ENCODE data around the gene PSME3IP1.
A peak's percentile ranks its signal among the peaks of the same experiment; 100 is the strongest.
"Not testable (repeated sequence)": the region's sequence is repeated elsewhere in the genome, so short reads cannot be mapped to it uniquely, and the experiment has no call there.

The PSME3IP1 gene, protein sequence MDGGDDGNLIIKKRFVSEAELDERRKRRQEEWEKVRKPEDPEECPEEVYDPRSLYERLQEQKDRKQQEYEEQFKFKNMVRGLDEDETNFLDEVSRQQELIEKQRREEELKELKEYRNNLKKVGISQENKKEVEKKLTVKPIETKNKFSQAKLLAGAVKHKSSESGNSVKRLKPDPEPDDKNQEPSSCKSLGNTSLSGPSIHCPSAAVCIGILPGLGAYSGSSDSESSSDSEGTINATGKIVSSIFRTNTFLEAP

DNA sequence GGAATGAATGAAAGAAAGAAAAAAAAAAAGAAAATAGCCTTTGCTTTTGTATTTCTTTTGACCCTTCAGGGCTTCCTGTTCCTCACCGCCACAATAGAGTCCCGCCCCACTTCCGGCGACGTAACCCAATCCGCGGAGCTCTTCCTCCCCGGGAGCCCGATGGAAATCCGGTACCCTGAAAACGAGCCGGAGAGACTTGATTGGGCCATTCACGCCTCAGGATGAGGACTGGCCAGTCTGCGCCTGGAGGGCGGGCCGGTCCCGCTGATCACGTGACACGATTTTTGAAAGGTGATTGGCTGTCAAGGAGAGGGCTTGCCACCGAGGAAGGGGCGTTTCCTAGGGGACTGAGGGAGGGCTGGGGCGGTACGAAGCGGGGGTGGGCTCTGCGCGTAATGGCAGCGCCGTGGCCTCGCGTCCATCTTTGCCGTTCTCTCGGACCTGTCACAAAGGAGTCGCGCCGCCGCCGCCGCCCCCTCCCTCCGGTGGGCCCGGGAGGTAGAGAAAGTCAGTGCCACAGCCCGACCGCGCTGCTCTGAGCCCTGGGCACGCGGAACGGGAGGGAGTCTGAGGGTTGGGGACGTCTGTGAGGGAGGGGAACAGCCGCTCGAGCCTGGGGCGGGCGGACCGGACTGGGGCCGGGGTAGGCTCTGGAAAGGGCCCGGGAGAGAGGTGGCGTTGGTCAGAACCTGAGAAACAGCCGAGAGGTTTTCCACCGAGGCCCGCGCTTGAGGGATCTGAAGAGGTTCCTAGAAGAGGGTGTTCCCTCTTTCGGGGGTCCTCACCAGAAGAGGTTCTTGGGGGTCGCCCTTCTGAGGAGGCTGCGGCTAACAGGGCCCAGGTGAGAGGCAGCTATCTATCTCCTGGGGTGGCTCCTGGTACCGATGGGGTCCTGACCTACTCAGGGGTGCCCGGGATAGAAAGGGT is at the start of gene PSME3IP1, which contains the start of gene RSPRY1:
Gene PSME3IP1, minus strand, starts transcription at position 95 of the 927 bp plus-strand sequence. CDS start 12,185 bp downstream, outside the sequence.
Gene RSPRY1, plus strand, starts transcription at position 385 of the 927 bp plus-strand sequence. CDS start 18,330 bp downstream, outside the sequence.
- peak; percentile 100 for DNase-seq

DNA sequence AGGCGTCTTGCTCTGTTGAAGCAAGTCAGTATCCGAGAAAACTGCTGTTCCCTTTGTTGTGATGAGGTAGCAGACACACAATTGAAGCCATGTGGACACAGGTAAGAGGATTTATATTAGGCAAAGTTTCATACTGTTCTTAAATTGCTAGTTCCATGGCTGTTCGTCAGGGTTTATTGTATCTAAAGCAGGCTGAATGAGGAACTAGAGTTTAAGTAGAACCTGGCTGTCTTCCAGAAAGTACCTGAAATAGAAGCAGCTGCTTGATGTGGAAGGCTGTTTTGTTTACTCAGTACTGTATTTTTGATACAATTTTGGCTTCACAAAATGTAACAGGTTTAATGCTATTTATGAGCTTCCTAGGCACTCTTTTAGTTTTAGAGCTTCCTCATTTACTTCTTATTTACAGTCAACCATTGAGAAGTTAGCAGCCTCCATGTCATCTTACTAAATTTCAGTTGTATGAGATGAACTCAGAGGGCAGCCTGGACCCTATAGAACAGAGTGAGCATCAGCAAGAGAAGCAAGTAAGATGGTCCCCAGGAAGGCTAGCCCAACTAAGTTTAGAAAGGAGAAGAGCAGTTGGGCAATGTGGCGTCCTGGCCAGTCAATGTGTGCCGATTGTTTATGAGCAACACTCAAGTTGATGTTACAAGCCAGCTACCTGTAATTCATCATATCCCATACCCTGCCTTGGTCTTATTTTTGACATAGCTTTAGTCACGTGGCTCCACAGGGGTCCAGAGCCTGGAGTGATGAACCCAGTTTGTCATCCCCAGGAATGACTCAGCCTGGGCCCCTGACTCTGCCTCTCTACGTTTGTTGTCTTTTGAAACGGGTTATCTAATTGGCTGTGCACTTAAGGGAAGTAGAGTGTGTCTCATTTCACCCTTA is 49.5 kb upstream of the PSME3IP1 start:
- DNase-seq: no peak

DNA sequence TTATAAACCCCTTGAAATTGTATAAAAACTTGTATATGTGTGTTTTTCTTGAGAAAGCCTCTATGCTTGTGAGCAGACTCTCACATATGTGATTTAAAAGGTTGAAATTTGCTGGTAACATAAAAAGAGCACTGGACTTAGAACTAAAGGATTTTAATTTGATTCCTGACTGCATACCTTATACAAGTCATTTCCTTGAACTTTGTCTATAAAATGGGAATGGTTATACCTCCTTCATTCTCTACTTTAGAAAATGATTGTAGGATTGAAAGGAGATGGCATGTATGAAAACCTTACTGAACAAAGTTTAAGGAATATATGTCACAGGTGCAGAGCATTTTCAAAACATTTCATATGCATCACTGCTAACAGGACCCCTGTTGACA is 48.9 kb upstream of the PSME3IP1 start:
- no peak for DNase-seq

DNA sequence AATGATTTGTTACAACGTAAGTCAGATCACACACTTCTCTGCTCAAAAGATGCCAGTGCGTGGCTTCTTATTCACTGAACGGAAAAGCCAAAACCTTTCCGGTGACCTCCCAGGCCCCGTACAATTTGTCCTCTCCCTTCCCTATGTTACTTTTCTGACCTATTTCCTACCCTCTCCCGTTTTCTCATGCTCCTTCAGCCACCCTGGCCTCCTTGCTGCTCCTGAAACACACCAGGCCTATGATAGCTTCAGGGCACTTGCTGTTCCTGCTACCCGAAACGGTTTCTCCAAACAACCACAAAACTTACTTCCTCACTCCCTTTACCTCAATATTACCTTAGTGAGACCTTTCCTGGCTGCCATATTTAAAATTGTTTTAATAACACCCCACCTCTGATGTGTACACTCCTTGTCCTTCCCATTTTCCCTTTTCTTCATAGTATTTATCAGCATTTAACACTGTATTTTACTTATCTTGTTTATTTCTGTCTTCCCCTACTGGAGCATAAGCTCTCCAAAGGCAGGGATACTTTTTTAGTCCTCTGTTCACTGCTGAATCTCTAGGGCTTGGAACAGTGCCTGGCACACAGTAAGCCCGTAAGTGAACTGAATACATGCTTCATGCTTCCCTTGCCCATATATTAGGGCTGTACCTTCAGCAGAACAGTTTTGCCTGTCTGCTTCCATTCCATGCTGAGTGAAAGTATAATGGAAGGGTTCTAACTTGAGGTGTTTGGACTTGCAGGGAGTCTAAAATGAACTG is 48.3 kb upstream of the PSME3IP1 start:
- DNase-seq: no peak

DNA sequence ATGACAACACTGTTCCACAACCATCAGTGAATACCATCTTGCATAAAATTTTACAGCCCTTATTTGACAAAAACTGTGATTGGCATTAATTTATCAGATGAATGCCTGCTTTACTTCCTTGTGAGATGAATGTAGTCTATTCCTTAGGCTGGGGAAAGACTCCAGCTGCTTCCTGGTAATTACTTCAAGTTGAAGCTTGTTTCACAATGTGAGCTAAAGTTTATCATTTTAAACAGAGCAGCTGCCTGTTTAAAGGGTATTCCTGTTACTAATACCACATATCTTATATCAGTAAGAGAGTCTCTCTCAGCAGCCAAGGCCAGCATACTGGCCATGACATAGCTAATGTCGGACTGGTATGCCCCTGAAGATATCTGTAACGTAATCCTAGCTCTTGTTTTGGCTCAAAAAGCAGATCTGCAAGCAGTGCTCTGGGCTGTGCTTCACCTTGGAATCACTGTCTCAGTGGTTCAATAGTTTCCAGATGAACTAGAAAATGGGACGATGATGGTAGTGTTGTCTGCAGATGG is 46.0 kb upstream of the PSME3IP1 start:
- DNase-seq: no peak

DNA sequence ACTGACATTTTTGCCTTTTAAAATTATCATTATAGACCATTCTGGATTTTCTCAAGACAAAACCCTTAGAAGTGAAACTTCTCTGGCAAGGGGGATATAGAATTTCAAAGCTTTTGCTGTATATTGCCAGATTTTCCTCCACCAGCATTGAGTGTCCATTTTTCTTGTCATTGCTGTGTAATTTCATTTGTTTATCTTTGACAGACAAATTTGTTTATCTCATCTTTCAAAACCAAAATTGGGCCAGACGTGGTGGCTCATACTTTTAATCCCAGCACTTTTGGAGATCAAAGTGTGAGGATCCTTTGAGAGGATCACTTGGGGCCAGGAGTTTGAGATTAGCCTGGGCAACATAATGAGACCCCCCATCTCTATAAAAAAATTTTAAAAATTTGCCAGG is 43.2 kb upstream of the PSME3IP1 start:
- no peak for DNase-seq

DNA sequence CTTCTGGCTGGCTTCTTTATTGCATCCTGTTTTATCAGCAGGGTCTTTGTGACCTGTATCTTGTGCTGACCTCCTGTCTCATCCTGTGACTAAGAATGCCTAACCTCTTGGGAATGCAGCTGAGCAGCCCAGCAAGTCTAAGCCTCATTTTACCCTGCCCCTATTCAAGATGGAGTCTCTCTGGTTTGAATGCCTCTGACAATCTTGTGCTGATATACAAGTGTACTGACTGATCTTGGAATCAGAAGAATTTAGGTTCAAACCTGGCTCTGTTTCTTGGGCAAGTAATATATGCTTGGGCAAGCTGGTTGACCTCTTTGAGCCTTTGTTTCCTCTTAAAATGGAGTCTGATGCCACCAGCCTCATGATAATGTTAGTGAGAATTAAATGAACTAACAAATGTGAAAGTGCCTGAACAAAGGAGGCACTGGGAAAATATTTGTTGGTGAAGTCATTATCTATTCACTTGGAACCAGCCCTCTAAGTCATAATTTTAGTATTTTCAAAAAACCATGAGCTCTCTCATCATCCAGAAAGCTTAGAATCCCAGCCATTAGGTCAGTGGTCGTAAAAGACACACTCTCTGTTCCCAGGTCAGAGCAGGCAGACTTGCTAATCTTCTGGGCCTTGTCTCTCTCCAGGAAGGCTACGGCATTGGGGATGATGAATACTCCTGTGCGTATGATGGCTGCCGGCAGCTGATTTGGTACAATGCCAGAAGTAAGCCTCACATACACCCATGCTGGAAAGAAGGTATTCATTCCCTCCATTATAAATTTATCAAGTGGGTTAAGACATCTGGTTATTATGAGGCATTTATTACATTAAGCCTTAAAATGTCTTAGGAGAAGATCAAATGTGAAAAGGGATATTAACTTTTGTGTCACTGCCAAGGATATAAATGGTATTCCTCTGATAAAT is 41.1 kb upstream of the PSME3IP1 start:
- DNase-seq: no peak

DNA sequence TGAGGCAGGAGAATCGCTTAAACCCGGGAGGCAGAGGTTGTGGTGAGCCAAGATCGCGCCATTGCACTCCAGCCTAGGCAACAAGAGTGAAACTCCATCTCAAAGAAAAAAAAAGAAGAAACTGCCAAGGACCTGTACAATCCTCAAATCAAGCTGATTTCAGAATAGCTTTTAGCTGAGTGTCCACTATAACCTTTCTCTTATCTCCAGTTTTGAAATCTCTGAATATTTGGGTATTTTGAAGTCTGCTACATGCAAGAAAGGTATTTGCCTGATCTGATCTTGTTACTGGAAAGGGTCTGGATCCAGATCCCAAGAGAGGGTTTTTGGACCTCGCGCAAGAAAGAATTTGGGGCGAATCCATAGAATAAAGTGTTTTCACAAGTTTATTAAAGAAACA is 40.1 kb upstream of the PSME3IP1 start:
- no peak for DNase-seq

DNA sequence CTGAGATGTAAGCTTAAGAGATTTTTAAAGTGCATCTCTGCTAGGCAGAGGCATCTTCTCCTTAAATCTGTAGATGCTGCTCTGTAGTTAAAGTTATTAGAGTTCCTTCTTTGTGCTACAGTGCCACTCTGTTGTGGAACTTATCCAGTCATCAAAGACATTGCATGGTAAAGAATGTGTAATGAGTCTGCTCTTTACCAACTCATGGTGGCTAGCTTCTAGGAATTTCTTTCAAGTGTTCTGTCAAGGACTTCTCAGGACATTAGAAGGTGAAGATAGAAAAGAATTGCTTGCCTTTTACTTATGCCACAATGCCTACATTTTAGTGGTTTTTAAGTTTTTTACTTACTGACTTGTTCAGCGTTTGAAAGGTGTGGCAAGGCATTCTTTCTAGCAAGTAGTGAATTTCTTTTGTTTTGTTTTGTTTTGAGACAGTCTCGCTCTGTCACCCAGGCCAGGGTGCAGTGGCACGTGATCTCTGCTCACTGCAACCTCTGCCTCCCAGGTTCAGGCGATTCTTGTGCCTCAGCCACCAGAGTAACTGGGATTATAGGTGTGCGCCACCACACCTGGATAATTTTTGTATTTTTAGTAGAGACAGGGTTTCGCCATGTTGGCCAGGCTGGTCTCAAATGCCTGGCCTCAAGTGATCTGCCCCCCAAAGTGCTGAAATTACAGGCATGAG is 39.0 kb upstream of the PSME3IP1 start:
- no peak for DNase-seq

DNA sequence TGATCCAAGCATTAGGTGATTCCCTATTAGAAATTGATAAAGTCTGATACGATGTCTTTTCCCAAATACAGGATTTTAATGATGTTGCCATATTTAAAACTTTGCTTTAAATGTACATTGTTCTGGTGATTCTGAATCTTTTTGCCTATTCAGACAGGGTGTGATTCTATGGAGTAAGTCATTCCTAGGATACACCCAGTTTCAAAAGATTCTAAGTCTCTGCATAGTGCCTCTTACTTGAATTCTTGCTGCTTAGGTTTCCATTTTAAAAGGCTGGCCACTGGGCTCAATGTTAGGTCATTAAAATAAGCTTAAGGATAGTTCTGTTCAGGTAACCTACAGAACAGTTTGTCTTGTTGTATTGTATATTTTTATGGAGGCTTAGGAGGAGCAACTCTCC is 37.2 kb upstream of the PSME3IP1 start:
- DNase-seq: no peak

DNA sequence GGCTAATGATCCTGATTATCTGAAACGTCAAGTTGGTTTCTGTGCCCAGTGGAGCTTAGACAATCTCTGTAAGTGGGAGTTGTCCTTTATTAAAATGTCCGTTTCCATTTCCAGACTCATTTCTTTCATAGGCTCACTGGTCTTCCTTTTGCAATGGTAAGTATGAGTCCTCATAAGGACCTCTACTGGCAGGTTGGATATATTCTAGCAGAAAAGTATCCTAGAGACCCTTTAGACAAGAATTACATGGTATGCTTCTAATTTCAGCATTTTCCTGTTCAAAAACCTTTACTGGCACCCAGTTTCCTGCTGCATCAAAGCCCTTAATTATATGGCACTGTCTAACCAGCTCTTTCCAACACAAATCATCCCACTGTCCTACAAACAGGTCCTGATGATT is 31.1 kb upstream of the PSME3IP1 start:
- DNase-seq: no peak

DNA sequence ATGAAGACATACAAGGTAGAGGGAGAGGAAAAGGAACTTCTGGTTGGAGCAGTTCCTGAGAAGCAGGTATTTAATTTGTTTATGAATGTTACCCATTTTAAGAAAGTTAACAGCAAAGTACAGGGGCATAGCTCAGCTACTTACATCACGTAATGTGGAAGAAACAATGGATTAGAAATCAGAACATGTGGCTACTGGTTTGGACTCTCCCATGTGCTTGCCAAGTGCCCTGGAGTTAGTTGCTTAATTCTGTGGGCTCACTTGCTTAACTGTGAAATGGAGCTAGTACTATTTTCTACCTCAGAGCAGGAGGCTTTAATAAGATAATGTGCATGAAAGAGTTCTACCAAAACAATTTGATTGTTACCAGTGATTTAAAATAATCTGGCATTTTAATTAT is 27.6 kb upstream of the PSME3IP1 start:
- no peak for DNase-seq

DNA sequence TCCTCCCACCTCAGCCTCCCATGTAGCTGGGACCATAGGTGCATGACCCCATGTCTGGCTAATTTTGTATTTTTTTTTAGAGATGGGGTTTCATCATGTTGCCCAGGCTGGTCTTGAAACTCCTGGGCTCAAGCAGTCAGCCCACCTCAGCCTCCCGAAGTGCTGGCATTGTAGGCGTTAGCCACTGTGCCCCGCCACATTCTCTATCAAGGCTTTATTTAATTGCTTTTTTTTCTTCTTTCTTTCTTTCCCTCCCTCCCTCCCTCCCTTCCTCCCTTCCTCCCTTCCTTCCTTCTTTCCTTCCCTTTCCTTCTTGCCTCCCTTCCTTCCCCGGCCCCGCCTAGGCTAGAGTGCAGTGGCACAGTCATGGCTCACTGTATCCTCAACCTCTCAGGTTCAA is 23.9 kb upstream of the PSME3IP1 start:
- no peak for DNase-seq

DNA sequence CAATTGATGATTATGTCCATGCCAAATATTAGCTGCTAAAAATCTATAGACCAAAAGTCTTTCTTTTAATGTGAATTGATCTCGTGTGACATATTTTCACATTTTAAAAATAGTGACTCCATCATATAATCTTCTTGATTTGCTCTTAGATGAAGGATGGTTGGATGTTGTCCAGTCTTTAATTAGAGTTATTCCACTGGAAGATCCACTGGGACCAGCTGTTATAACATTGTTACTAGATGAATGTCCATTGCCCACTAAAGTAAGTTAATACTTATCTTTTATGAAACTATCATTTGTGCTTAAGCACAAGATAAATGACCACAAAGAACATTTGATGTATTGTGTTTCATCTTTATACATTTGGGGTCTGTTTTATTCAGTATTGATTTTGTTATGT is 23.1 kb upstream of the PSME3IP1 start:
- DNase-seq: no peak

DNA sequence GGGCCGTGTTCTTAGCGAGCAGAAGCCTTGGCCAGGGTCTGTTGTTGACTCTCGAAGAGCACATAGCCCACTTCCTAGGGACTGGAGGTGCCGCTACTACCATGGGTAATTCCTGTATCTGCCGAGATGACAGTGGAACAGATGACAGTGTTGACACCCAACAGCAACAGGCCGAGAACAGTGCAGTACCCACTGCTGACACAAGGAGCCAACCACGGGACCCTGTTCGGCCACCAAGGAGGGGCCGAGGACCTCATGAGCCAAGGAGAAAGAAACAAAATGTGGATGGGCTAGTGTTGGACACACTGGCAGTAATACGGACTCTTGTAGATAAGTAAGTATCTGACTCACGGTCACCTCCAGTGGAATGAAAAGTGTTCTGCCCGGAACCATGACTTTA is 18.8 kb upstream of the PSME3IP1 start:
- DNase-seq: no peak

DNA sequence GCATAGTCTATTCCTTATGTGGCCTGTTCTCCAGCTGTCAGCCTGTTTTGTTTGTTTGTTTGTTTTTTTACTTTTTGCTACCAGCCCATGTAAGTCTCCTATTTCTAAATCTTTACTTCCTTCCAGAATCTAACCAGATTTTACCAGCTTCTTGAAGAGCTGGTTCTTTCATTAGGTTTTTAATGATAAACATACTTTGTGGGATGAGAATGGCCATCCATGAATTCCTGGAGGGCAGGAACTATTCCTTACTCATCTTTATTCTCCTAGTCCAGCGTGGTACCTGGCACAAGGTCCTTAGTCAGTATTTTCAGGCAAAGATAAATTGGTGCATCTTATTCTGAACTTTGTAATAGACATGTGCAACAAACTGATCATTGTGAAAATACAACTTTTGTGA is 17.6 kb upstream of the PSME3IP1 start:
- no peak for DNase-seq

DNA sequence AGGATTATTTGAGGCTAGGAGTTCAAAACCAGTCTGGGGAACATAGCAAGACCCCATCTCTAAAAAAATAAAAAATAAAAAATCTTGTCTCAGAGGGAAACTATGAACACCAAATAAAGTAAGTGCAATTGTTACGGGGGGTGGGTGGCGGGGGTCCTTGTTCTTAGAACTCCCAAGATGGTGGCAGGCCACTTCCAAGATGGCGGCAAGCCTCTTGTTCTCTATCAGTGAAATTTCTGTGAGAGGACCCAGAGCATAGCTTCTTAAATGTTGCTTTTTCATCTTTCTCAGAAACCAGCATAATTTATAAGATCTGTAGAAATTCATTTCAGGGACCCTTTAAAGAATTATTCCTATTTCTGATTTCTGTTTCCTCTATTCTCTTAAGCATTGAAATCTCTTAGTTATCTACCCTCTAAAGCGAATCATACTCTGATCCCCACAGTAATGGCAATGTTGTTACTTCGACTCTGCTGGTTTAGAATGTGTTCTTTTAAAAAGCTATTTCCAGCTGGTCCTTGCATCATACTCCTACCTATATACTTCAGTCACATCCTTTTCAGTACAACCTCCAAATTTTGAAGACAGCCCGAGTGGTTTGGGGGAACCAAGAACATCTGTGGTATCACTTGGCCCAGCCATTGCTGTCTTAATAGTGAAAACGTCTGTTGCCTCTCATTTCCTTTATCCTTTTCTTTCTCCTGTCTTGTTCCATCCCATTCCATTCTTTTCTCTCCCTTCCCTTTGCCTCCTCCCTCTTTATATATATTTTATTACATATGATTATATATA is 16.5 kb upstream of the PSME3IP1 start:
- DNase-seq: no peak

DNA sequence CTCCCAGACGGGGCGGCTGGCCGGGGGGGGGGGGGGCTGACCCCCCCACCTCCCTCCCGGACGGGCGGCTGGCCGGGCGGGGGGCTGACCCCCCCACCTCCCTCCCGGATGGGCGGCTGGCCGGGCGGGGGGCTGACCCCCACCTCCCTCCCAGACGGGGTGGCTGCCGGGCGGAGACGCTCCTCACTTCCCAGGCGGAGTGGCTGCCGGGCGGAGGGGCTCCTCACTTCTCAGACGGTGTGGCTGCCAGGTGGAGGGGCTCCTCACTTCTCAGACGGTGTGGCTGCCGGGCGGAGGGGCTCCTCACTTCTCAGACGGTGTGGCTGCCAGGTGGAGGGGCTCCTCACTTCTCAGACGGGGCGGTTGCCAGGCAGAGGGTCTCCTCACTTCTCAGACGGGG is 15.1 kb upstream of the PSME3IP1 start:
- DNase-seq: not testable (repeated sequence)

DNA sequence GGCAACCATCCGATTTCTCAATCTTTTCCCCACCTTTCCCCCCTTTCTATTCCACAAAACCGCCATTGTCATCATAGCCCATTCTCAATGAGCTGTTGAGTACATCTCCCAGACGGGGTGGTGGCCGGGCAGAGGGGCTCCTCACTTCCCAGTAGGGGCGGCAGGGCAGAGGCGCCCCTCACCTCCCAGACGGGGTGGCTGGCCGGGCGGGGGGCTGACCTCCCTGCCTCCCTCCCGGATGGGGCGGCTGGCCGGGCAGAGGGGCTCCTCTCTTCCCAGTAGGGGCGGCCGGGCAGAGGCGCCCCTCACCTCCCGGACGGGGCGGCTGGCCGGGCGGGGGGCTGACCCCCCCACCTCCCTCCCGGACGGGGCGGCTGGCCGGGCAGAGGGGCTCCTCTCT is 14.5 kb upstream of the PSME3IP1 start:
- DNase-seq: not testable (repeated sequence)
